ENCODE data around the gene GRK4.

GRK4 gene

GRCh38 chr4:3071811-3072210 lies 108.4 kb downstream of the GRK4 start:
- DNase-seq (ENCODE audit: low read depth) = no peak

GRCh38 chr4:3073158-3074077 lies 110.0 kb downstream of the GRK4 start:
- DNase-seq (ENCODE audit: low read depth) = no peak

- peak; percentile 76 for DNase-seq (ENCODE audit: low read depth)
Observed at GRCh38 chr4:3074078-3074845, 110.9 kb downstream of the GRK4 start, which contains the start of the genes HTT and HTT-AS. TSS of gene HTT (plus strand) at chr4:3074681. CDS start at chr4:3074826, 145 bp downstream. TSS of gene HTT-AS (minus strand) at chr4:3074538.

DNA sequence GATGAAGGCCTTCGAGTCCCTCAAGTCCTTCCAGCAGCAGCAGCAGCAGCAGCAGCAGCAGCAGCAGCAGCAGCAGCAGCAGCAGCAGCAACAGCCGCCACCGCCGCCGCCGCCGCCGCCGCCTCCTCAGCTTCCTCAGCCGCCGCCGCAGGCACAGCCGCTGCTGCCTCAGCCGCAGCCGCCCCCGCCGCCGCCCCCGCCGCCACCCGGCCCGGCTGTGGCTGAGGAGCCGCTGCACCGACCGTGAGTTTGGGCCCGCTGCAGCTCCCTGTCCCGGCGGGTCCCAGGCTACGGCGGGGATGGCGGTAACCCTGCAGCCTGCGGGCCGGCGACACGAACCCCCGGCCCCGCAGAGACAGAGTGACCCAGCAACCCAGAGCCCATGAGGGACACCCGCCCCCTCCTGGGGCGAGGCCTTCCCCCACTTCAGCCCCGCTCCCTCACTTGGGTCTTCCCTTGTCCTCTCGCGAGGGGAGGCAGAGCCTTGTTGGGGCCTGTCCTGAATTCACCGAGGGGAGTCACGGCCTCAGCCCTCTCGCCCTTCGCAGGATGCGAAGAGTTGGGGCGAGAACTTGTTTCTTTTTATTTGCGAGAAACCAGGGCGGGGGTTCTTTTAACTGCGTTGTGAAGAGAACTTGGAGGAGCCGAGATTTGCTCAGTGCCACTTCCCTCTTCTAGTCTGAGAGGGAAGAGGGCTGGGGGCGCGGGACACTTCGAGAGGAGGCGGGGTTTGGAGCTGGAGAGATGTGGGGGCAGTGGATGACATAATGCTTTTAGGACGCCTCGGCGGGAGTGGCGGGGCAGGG lies 111.7 kb downstream of the GRK4 start:
- DNase-seq (ENCODE audit: low read depth) = peak; percentile 30

DNA sequence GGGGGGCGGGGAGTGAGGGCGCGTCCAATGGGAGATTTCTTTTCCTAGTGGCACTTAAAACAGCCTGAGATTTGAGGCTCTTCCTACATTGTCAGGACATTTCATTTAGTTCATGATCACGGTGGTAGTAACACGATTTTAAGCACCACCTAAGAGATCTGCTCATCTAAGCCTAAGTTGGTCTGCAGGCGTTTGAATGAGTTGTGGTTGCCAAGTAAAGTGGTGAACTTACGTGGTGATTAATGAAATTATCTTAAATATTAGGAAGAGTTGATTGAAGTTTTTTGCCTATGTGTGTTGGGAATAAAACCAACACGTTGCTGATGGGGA lies 112.2 kb downstream of the GRK4 start:
- DNase-seq (ENCODE audit: low read depth) = no peak

DNA sequence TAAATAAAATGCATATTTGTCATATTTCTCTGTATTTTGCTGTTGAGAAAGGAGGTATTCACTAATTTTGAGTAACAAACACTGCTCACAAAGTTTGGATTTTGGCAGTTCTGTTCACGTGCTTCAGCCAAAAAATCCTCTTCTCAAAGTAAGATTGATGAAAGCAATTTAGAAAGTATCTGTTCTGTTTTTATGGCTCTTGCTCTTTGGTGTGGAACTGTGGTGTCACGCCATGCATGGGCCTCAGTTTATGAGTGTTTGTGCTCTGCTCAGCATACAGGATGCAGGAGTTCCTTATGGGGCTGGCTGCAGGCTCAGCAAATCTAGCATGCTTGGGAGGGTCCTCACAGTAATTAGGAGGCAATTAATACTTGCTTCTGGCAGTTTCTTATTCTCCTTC lies 114.4 kb downstream of the GRK4 start:
- no peak for DNase-seq (ENCODE audit: low read depth)

DNA sequence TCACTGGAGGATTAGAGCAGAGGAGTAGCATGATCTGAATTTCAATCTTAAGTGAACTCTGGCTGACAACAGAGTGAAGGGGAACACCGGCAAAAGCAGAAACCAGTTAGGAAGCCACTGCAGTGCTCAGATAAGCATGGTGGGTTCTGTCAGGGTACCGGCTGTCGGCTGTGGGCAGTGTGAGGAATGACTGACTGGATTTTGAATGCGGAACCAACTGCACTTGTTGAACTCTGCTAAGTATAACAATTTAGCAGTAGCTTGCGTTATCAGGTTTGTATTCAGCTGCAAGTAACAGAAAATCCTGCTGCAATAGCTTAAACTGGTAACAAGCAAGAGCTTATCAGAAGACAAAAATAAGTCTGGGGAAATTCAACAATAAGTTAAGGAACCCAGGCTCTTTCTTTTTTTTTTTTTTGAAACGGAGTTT lies 116.3 kb downstream of the GRK4 start:
- no peak for DNase-seq (ENCODE audit: low read depth)

DNA sequence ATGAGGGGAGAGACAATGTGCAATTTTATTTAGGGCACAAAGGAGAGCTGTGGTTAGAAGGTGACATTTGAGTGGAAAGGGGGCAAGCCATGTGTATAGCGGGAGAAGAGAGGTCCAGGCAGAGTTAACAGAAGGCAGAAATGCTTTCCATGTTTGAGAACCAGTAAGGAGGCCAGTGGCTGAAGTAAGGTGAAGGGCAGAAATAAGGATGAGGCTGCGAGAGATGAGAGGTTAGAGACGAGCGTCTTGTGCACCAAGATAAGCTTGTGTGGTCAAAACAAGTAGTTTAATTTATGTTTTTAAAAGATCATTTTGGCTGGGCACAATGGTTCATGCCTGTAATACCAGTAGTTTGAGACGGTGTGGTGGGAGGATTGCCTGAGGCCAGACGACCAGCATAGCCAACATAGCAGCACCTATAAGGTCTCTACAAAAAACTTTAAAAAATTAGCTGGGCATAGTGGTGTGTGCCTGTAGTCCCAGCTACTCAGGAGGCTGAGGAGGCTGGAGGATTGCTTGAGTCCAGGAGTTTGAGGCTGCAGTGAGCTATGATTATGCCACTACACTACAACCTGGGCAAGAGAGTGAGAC lies 119.6 kb downstream of the GRK4 start:
- no peak for DNase-seq (ENCODE audit: low read depth)

GRCh38 chr4:3083732-3084131 lies 120.4 kb downstream of the GRK4 start:
- no peak for DNase-seq (ENCODE audit: low read depth)

DNA sequence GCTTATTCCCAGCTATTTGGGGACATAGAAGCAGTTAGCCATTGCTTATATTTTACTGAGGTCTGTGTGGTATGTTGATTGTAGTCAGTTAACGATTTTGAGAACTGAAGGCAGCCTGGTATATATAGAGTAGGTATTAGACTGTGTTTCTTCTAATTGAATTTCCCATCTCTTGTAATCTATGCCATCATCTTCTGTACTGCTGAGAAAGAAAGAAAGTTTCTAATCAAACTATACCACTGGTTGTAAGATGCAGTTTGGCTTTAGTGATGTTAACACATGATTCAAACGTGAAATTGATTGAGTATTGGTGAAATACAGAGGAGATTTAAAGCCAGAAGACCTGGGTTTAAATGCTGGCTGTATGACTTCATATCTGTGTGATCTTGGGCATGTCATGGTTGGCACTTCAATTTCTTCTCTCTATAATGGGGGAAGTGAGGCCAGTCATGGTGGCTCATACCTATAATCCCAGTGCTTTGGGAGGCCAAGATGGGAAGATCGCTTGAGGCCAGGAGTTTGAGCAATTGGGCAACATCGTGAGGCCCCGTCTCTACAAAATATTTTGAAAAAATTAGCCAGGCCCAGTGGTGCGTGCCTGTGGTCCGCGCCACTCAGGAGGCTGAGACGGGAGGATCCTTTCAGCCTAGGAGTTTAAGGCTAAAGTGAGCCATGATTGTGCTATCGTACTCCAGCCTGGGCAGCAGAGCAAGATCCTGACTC lies 122.7 kb downstream of the GRK4 start:
- no peak for DNase-seq (ENCODE audit: low read depth)

DNA sequence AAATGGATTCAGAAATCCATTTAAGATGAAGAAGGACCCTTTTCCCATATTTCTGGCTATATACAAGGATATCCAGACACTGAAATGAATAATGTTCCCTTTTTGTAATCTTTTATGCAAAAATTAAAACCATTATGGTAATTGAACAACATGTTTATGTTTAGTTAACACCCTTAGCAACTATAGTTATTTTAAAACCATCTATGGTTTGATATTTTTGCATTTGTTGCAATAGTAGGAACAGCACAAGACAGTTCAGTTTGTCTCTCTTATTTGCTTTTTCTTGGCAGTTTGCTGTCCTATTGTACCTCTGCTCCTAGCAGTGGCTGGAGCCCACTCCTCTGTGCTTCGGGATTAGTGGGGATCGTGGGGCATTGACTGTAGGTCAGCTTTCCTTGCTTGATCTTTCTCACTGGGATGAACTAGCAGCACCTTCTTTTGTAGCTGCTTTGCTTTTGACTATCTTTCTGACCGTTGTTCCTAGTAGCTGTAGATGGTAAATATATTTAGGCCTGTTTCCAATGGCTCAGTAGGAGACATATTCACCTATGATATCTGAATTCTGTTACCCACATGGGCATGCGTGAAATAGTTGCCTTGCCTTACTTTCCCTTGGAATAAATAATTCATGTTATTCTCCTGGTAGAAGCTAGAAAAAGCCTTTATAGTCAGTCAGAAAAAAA lies 123.9 kb downstream of the GRK4 start:
- no peak for DNase-seq (ENCODE audit: low read depth)
